Glomerular endothelial cell (primary cell): ENCODE data around the gene TEX36. TPM values are rescaled to one million over a fixed set of nuclear protein-coding genes. Genes with fewer than 3 reads are reported as not detected.
A peak's percentile ranks its signal among the peaks of the same experiment; 100 is the strongest.
"Not testable (repeated sequence)": the region's sequence is repeated elsewhere in the genome, so short reads cannot be mapped to it uniquely, and the experiment has no call there.

Experiments
- DNase-seq: peaks from one replicate; pipeline ENCODE4 v3.0.0-alpha.2; 2011; ENCODE audit warnings: low read depth, low spot score; ENCODE audit errors: extremely low read depth
- total RNA-seq: library from RNA; depleted of rRNA; stranded (reverse); fragments of >200 nt; gene quantifications from 2 replicates; pipeline ENCODE4 v1.2.3, GENCODE V29; 2015

TEX36 gene
- total RNA-seq = not detected in 2 replicates

GRCh38 chr10:125683063-125683462 lies at the start of gene TEX36:
Gene TEX36 (minus strand): TSS chr10:125683163. CDS start chr10:125682989, 174 bp downstream.
- no peak for DNase-seq

DNA sequence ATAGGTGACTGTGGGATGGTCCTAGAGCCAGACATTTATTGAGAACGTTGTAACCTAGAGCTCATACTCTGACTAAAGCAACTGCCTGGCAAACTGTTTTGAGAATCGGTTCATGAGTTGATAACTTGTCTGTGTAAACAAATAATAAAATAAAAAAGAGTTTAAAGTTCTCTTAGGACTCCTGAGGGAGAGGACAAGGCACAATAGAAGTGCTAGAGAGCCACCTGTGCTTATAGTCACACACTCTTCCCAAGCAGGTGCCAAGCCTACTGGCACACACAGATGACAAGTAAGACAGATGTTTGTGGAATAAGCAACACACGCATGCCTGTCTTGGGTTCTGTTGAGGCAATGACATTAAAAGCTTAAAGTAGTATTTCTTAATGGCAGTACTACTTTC lies 44.5 kb upstream of the TEX36 start:
- DNase-seq = no peak

DNA sequence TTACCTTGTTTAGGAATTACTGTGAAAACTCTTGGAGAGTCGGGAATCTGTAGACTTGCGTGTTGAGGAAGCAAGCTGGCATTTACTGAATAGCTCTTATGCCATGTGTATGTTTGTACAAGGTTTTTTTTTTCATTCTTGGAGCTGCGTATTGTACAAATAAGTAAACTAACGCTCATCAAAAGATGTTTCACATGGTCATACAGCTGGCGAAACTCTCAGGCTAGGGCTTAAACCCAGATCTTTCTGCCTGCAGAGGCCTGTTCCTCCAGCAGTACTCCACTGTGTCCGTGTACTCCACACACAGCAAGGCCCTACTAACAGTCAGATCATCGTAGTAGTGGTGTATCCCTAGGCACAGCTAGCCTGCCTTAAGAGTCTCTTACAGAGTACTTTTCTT lies 44.0 kb upstream of the TEX36 start:
- DNase-seq = no peak

DNA sequence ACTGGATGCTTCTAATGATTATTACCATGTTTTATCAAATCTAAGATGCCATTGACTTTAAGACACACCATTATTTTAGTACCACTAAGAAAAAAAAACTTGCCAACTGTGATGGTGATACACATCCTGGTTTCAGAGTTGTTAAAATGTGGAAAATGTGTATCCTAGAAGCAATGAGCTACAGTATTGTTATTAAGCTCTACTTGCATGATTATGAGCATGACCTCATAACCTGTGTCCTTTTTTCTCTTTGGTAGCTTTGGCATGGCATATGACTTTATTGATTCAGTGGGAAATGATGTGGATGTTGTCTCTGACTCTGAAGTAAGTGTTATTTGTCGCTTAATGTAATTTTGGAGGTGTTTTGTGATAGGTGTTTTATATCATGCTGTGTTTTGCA lies 39.8 kb upstream of the TEX36 start:
- no peak for DNase-seq

- DNase-seq = no peak
These were observed 38.1 kb upstream of the TEX36 start for GRCh38 chr10:125721035-125721434.

GRCh38 chr10:125720002-125720382 lies 37.0 kb upstream of the TEX36 start:
- no peak for DNase-seq

DNA sequence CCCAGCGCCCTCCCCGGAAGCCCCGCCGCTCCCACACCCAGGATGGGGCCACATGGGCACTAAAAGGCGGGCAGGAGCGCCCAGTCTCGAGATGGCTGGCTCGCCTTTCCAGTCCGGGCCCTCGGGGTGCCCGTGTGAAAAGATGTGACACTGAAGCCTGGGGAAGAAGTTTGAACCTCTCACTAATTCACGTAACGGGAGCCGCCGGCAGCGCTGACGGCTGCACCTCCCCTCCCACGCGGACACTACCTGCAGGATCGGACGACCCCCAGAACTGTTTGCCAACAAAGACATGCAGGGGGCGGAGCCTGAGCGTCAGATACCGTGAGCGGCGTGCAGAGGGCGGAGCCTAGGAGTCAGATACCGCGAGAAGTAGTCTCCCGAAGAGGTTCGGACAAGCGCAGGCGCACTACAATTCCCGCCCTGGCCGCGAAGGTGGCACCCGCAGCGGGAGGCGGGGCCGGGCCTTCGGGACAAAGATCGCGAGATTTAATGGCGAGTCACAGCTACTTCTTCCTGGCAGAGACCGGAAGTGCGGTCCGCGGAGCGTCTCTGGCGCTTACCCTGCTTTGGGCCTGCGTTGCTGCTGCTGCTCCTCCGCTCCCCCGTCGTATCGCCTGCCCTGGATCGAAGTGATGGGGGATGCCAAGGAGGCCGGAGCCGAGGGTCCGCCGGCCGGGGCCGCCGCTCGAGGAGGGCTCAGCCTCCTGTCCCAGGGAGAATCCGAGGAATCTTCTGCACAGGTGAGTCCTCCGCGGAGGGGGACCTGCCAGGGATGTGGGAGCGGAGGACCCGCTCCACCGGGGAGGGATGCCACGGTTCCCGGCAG lies 36.4 kb upstream of the TEX36 start, which contains the start of gene EDRF1:
EDRF1 (plus strand) TSS at position 537 of the 829 bp plus-strand sequence; CDS start at position 636, 99 bp downstream.
- DNase-seq = peak; percentile 90

DNA sequence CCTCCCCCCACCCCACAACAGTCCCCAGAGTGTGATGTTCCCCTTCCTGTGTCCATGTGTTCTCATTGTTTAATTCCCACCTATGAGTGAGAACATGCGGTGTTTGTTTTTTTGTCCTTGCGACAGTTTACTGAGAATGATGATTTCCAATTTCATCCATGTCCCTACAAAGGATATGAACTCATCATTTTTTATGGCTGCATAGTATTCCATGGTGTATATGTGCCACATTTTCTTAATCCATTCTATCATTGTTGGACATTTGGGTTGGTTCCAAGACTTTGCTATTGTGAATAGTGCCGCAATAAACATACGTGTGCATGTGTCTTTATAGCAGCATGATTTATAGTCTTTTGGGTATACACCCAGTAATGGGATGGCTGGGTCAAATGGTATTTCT lies 31.8 kb upstream of the TEX36 start:
- not testable (repeated sequence) for DNase-seq

DNA sequence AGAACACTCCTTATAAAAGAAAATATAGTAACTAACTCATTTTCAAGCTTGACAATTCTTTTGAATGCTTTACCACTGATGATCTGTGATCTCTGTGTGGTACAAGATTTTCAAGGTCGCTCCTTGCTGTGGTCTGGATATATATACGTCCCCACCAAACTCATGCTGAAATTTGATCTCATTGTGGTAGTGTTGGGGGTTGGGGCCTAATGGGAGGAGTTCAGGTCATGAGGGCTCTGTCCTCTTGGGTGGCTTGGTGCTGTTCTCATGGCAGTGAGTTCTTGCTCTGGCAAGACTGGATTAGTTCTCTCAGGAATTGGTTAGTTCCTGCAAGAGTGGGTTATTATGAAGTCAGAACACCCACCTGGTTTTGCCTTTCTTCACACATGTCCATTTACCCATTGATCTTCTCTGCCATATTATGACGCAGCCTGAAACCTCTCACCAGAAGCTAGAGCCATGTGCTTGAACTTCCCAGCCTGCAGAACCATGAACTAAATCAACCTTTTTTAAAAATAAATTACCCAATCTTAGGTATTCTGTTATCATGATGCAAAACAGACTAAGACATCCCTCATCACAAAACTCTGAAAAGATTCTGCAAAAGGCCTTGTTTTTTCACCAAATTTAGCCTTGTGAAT lies 28.3 kb upstream of the TEX36 start:
- DNase-seq = no peak

DNA sequence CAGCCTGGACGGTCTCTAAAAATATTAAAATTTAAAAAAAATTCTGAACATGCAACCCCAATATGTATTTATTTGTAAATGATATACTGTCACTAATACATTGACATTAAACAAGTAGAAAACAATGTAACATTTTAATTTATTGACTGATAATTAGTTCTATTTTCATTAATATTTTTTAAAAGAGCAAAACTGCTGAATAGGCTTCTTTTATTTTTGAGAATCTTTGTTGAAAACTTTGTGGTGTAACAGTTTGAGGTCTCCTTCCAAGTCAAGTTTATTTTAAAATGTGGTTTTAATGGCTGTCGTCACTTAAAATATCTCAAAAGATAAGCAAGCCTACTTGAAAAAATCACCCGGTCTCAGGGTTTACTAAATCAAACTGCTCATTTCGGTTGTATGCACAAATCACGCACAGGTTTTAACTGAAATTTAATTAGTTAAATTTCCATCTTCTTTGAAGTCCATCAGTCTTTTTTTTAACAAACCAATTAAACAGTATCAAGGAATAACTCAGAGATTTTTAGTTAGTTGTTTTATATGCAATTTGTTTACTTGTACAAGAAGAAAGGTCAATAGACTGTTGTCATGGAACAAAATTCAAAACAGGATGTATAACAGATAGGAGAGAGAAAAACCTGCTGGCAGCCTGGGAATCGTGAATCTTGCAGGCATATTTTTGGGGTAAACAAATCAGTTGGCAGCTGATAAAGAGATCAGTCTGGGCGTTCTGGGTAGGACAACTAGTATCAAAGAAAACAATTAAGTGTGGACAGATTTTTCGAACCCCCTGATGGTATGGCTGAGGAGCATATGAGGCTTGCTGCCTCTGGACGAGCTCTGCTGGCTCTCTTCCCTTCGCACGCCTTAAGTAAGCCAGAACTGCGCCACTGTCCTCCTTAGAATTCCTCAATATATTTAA lies 26.9 kb upstream of the TEX36 start:
- no peak for DNase-seq

- DNase-seq = no peak
These were observed 26.1 kb upstream of the TEX36 start for GRCh38 chr10:125708971-125709503.

GRCh38 chr10:125707541-125708468 lies 24.8 kb upstream of the TEX36 start:
- no peak for DNase-seq

- DNase-seq = no peak
These were observed 17.5 kb upstream of the TEX36 start for GRCh38 chr10:125700355-125700911.

DNA sequence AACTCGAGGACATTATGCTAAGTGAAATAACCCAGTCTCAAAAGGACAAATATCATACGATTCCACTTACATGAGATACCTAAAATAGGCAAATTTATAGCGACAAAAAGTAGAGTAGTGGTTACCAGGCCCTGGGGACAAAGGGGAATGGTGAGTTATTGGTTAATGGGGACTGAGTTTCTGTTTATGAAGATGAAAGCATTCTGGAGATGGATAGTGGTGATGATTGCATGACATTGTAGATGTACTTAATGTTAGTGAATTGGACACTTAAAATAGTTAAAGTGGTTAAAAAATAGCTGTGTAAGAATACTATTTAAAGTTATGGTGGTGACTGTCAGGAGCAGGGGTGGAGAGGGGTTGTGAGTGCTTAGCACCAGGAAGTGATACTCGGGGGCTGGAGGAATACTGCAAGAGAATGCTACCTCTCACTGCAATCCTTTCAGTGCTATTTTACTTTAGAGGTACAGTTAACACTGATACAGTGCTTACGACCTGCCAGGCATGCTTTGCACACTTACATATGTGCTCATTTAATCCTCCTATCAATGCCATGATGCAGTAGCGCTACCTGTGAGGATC lies 16.7 kb upstream of the TEX36 start:
- DNase-seq = no peak

DNA sequence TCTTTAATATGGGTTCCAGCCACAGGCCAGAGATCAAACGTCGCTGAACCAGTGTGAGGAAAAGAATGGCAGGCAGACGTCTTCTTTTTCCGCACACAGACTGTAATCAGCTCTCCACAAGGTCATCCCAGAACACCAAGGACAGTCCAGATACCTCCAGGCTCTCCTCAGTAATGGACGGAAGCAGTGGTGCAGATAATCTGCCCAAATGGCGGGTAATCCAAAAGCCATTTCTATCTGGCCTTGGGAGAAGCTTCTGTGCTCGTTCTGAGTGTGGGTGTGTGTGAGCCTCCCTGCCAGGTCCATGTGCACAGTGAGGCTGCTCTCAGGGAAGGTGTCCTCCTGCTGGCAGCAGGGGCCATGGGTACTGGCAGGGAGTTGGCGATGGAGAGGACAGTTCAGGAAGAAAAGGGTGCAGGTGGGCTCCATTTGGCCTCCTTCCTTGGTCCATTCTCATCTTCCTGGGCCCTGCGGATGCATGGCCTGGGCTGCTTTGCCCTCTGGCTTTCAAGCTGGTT lies 15.6 kb upstream of the TEX36 start:
- DNase-seq = no peak

DNA sequence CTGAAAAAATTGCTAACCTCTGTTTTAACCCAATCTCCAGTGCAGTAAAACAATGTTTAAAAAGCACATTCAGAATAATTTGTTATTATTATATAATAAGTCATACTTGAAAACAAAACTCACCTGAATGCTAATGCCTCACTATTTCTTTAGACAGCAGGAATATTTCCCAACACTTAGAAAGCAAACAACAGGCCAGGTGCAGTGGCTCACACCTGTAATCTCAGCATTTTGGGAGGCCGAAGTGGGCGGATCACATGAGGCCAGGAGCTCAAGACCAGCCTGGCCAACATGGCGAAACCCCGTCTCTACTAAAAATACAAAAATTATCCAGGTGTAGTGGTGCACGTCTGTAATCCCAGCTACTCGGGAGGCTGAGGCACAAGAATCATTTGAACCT lies 13.9 kb upstream of the TEX36 start:
- DNase-seq = not testable (repeated sequence)

DNA sequence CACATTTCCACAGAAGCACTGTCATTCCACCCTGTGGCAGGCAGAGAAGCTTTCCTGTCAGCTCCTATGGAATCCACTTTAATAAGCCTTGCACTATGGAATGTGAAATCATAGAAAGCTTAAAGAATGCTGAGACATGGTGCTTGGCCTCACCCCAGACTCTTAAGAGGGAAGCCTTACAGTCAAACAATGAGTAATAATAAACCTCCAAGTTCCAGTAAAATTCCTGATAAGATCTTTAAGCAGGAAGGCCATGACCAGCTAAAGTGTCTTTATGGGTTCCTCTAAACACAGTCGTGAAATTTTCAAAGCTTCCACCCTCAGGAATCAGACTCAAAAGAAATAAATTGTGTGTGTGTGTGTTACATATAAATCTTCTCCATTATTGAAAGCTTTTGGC lies 11.9 kb upstream of the TEX36 start:
- DNase-seq = peak; percentile 41

DNA sequence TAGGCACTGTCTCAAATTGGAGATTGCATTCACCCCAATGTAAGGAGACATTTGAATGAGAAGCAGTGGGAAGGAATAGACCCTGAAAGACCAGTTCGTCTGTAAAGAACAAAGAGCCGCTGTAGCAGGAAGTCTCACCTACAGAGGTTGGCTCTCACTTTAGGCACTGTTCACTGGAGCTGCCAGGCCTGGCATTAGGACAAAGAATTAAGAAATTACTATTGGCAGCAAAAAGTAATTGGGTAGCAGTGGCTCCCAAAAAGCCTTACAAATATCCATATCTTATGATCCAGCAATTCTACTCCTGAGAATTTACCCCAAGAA lies 10.5 kb upstream of the TEX36 start:
- no peak for DNase-seq
